Effector memory CD8-positive, alpha-beta T cell (primary cell): ENCODE measurements around the gene OAF.
"Not testable (repeated sequence)": the region's sequence is repeated elsewhere in the genome, so short reads cannot be mapped to it uniquely, and the experiment has no call there.

ENCODE experiments used
- ATAC-seq: fragments of 150-1000 bp; cut with Tn5 transposase; replicated peaks from 2 replicates; pipeline ENCODE4 v1.10.0; 2021; ENCODE audit warnings: mild to moderate bottlenecking, moderate library complexity
- DNase-seq, 3 experiments: peaks; one replicate each; pipeline ENCODE4 v3.0.0; 2021
- H3K27ac Mint-ChIP-seq, 2 donors: one replicate each; pipeline ENCODE4 v1.8.0; 2022; ENCODE audit warnings: mild to moderate bottlenecking in 2 of 2, mixed read lengths in 2 of 2, moderate library complexity in 2 of 2
- H3K27me3 Mint-ChIP-seq, 2 donors: one replicate each; pipeline ENCODE4 v1.8.0; 2022; ENCODE audit warnings: mixed read lengths in 2 of 2
- H3K36me3 Mint-ChIP-seq: one replicate; pipeline ENCODE4 v1.8.0; 2022; ENCODE audit warnings: mild to moderate bottlenecking, moderate library complexity, mixed read lengths; ENCODE audit not compliant: insufficient read depth
- H3K4me1 Mint-ChIP-seq, 2 donors: one replicate each; pipeline ENCODE4 v1.8.0; 2022; ENCODE audit warnings: low read depth in 2 of 2, mixed read lengths in 2 of 2
- H3K4me3 Mint-ChIP-seq, 2 donors: one replicate each; pipeline ENCODE4 v1.8.0; 2022; ENCODE audit warnings: mild to moderate bottlenecking in 2 of 2, mixed read lengths in 2 of 2, moderate library complexity in 2 of 2
- H3K9me3 Mint-ChIP-seq, 2 donors: one replicate each; pipeline ENCODE4 v1.8.0; 2022; ENCODE audit warnings: mixed read lengths in 2 of 2

OAF gene

GRCh38 chr11:120238968-120239620, 28.3 kb downstream of the OAF start:
- peaks cover 65 to 97% of the 10 kb centered on the region in 2 donors for H3K27me3 Mint-ChIP-seq
- H3K27ac Mint-ChIP-seq: no peak overlapping the region

GRCh38 chr11:120239713-120240640, 29.1 kb downstream of the OAF start, which contains the start of gene POU2F3:
POU2F3 (plus strand) TSS chr11:120240140; CDS start chr11:120240344, 204 bp downstream.
- H3K9me3 Mint-ChIP-seq: no peaks in the 10 kb centered on the region
- H3K4me1 Mint-ChIP-seq: peaks cover 0 to 5% of the 10 kb centered on the region in 2 donors
- peaks cover 65 to 97% of the 10 kb centered on the region in 2 donors for H3K27me3 Mint-ChIP-seq
- H3K4me3 Mint-ChIP-seq: no peak within 1 kb of the TSS
- peaks cover 3% of the 10 kb centered on the region for H3K36me3 Mint-ChIP-seq
- no peak within 1 kb of the TSS for H3K27ac Mint-ChIP-seq
- no peak for DNase-seq
- no peak for ATAC-seq

More at GRCh38 chr11:120238968-120239620, 28.3 kb downstream of the OAF start:
- H3K9me3 Mint-ChIP-seq: no peaks in the 10 kb centered on the region
- H3K4me1 Mint-ChIP-seq: peaks cover 0 to 5% of the 10 kb centered on the region in 2 donors
- ATAC-seq (no peak), DNase-seq (no peak)
- peaks cover 3% of the 10 kb centered on the region for H3K36me3 Mint-ChIP-seq
- no peak overlapping the region for H3K4me3 Mint-ChIP-seq

GRCh38 chr11:120240866-120241265, 30.0 kb downstream of the OAF start:
- ATAC-seq (no peak), DNase-seq (no peak)
- peaks cover 3% of the 10 kb centered on the region for H3K36me3 Mint-ChIP-seq
- peaks cover 68 to 97% of the 10 kb centered on the region in 2 donors for H3K27me3 Mint-ChIP-seq
- no peak overlapping the region for H3K27ac Mint-ChIP-seq
- no peaks in the 10 kb centered on the region for H3K9me3 Mint-ChIP-seq
- peaks cover 0 to 5% of the 10 kb centered on the region in 2 donors for H3K4me1 Mint-ChIP-seq
- H3K4me3 Mint-ChIP-seq: no peak overlapping the region

GRCh38 chr11:120241277-120241676, 30.4 kb downstream of the OAF start:
- H3K27me3 Mint-ChIP-seq: peaks cover 68 to 96% of the 10 kb centered on the region in 2 donors
- ATAC-seq (no peak), DNase-seq (no peak)
- H3K4me3 Mint-ChIP-seq: no peak overlapping the region
- no peaks in the 10 kb centered on the region for H3K9me3 Mint-ChIP-seq
- no peak overlapping the region for H3K27ac Mint-ChIP-seq
- H3K4me1 Mint-ChIP-seq: peaks cover 0 to 5% of the 10 kb centered on the region in 2 donors
- peaks cover 3% of the 10 kb centered on the region for H3K36me3 Mint-ChIP-seq

- no peak overlapping the region for H3K4me3 Mint-ChIP-seq
- H3K9me3 Mint-ChIP-seq: no peaks in the 10 kb centered on the region
- DNase-seq (no peak), ATAC-seq (no peak)
- no peak overlapping the region for H3K27ac Mint-ChIP-seq
- H3K27me3 Mint-ChIP-seq: peaks cover 71 to 89% of the 10 kb centered on the region in 2 donors
- H3K36me3 Mint-ChIP-seq: no peaks in the 10 kb centered on the region
- peaks cover 0 to 5% of the 10 kb centered on the region in 2 donors for H3K4me1 Mint-ChIP-seq
These were observed 32.4 kb downstream of the OAF start for GRCh38 chr11:120243221-120243620.

- ATAC-seq: no peak
- Mint-ChIP-seq H3K27me3 (peaks cover 60 to 81% of the 10 kb centered on the region in 2 donors), H3K4me3 (no peak overlapping the region), H3K27ac (no peak overlapping the region), H3K4me1 (peaks cover 3 to 4% of the 10 kb centered on the region in 2 donors), H3K36me3 (no peaks in the 10 kb centered on the region), H3K9me3 (no peaks in the 10 kb centered on the region)
- no peak for DNase-seq
These were observed 33.9 kb downstream of the OAF start for GRCh38 chr11:120244476-120245365.

- Mint-ChIP-seq H3K4me3 (no peak overlapping the region), H3K27me3 (peaks cover 63 to 83% of the 10 kb centered on the region in 2 donors), H3K36me3 (no peaks in the 10 kb centered on the region), H3K9me3 (no peaks in the 10 kb centered on the region), H3K4me1 (peaks cover under 1 to 4% of the 10 kb centered on the region in 2 donors), H3K27ac (no peak overlapping the region)
- no peak for ATAC-seq
- DNase-seq: no peak
These were observed 34.6 kb downstream of the OAF start for GRCh38 chr11:120245434-120245833.

- Mint-ChIP-seq H3K27ac (peak overlapping the region in 1 of 2 donors; percentile 29), H3K9me3 (no peaks in the 10 kb centered on the region), H3K36me3 (no peaks in the 10 kb centered on the region), H3K4me3 (no peak overlapping the region), H3K27me3 (peaks cover 41 to 56% of the 10 kb centered on the region in 2 donors), H3K4me1 (peaks cover 0 to 4% of the 10 kb centered on the region in 2 donors)
- DNase-seq (no peak), ATAC-seq (no peak)
These were observed 37.9 kb downstream of the OAF start for GRCh38 chr11:120248551-120249278.

- peaks cover 0 to 4% of the 10 kb centered on the region in 2 donors for H3K4me1 Mint-ChIP-seq
- ATAC-seq: no peak
- no peak overlapping the region for H3K4me3 Mint-ChIP-seq
- H3K27me3 Mint-ChIP-seq: peaks cover 42 to 56% of the 10 kb centered on the region in 2 donors
- H3K27ac Mint-ChIP-seq: no peak overlapping the region
- H3K9me3 Mint-ChIP-seq: no peaks in the 10 kb centered on the region
- H3K36me3 Mint-ChIP-seq: no peaks in the 10 kb centered on the region
- DNase-seq: no peak
These were observed 38.7 kb downstream of the OAF start for GRCh38 chr11:120249279-120250262.

GRCh38 chr11:120253377-120253776, 42.5 kb downstream of the OAF start:
- not testable (repeated sequence) for H3K4me3 Mint-ChIP-seq, DNase-seq, H3K9me3 Mint-ChIP-seq, ATAC-seq, H3K4me1 Mint-ChIP-seq, H3K36me3 Mint-ChIP-seq, H3K27ac Mint-ChIP-seq
- peaks cover 50 to 65% of the 10 kb centered on the region in 2 donors for H3K27me3 Mint-ChIP-seq

GRCh38 chr11:120254788-120255518, 44.1 kb downstream of the OAF start:
- Mint-ChIP-seq H3K27me3 (peaks cover 47 to 68% of the 10 kb centered on the region in 2 donors), H3K27ac (no peak overlapping the region), H3K4me3 (no peak overlapping the region), H3K4me1 (peaks cover 0 to 2% of the 10 kb centered on the region in 2 donors), H3K9me3 (no peaks in the 10 kb centered on the region), H3K36me3 (no peaks in the 10 kb centered on the region)
- ATAC-seq: no peak
- no peak for DNase-seq
